ENCODE data around the gene LMNTD2.
A peak's percentile ranks its signal among the peaks of the same experiment; 100 is the strongest.

LMNTD2 gene

GRCh38 chr11:534396-535209, 25.9 kb downstream of the LMNTD2 start:
- Histone ChIP-seq H3K4me1 (no peaks in the 10 kb centered on the region), H3K27ac (peak overlapping the region; percentile 49)

DNA sequence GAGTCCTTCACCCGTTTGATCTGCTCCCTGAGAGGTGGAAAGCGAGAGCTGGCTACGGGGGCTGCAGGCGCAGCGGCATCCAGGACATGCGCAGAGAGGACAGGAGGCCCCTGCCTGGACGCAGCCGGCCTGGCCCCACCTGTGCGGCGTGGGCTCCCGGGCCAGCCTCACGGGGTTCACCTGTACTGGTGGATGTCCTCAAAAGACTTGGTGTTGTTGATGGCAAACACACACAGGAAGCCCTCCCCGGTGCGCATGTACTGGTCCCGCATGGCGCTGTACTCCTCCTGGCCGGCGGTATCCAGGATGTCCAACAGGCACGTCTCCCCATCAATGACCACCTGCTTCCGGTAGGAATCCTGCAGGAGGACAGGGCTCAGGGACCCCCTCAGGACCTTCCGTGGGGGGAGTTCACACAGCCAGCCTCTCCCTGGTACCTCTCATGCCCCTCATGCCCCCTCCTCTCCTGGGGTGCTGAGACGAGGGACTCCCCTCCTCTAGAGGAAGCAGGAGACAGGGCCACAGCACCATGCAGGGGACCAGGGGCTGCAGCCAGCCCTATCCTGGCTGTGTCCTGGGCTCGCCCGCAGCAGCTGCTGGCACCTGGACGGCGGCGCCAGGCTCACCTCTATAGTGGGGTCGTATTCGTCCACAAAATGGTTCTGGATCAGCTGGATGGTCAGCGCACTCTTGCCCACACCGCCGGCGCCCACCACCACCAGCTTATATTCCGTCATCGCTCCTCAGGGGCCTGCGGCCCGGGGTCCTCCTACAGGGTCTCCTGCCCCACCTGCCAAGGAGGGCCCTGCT, 26.7 kb downstream of the LMNTD2 start:
- TF ChIP-seq, protein P1, sequence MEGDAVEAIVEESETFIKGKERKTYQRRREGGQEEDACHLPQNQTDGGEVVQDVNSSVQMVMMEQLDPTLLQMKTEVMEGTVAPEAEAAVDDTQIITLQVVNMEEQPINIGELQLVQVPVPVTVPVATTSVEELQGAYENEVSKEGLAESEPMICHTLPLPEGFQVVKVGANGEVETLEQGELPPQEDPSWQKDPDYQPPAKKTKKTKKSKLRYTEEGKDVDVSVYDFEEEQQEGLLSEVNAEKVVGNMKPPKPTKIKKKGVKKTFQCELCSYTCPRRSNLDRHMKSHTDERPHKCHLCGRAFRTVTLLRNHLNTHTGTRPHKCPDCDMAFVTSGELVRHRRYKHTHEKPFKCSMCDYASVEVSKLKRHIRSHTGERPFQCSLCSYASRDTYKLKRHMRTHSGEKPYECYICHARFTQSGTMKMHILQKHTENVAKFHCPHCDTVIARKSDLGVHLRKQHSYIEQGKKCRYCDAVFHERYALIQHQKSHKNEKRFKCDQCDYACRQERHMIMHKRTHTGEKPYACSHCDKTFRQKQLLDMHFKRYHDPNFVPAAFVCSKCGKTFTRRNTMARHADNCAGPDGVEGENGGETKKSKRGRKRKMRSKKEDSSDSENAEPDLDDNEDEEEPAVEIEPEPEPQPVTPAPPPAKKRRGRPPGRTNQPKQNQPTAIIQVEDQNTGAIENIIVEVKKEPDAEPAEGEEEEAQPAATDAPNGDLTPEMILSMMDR (IDR thresholded peaks at IDR 0.05) = no peak
- H3K79me2 ChIP-seq = no peaks in the 10 kb centered on the region
- no peaks in the 10 kb centered on the region for H3K4me1 ChIP-seq
- H3K36me3 ChIP-seq (ENCODE audit: control insufficient read depth, insufficient read depth, low read length) = no peaks in the 10 kb centered on the region
- H3K9me3 ChIP-seq (ENCODE audit: control insufficient read depth, low read length) = no peaks in the 10 kb centered on the region
- no peak overlapping the region for H2AFZ ChIP-seq
- no peak overlapping the region for H3K27ac ChIP-seq
- peak overlapping the region; percentile 62 for H3K4me2 ChIP-seq (ENCODE audit: low read length)
- H3K4me3 ChIP-seq (ENCODE audit: low read depth, low read length) = no peak overlapping the region
- no peak overlapping the region for H3K9ac ChIP-seq
- no peaks in the 10 kb centered on the region for H3K27me3 ChIP-seq (ENCODE audit: control insufficient read depth, insufficient read depth, low read length)

More at GRCh38 chr11:534396-535209, 25.9 kb downstream of the LMNTD2 start:
- H3K4me2 ChIP-seq (ENCODE audit: low read length) = peak overlapping the region; percentile 62
- no peaks in the 10 kb centered on the region for H3K36me3 ChIP-seq (ENCODE audit: control insufficient read depth, insufficient read depth, low read length)
- H3K27me3 ChIP-seq (ENCODE audit: control insufficient read depth, insufficient read depth, low read length) = no peaks in the 10 kb centered on the region
- peak overlapping the region; percentile 25 for H2AFZ ChIP-seq
- H3K79me2 ChIP-seq = no peaks in the 10 kb centered on the region
- H3K9ac ChIP-seq = no peak overlapping the region
- H3K9me3 ChIP-seq (ENCODE audit: control insufficient read depth, low read length) = no peaks in the 10 kb centered on the region
- peak overlapping the region; percentile 58 for H3K4me3 ChIP-seq (ENCODE audit: low read depth, low read length)
- TF ChIP-seq, protein P1 (IDR thresholded peaks at IDR 0.05) = no peak

GRCh38 chr11:532986-533585, 27.5 kb downstream of the LMNTD2 start:
- no peak overlapping the region for H3K4me2 ChIP-seq (ENCODE audit: low read length)
- H3K9ac ChIP-seq = no peak overlapping the region
- TF ChIP-seq, protein P1 (IDR thresholded peaks at IDR 0.05) = no peak
- no peaks in the 10 kb centered on the region for H3K36me3 ChIP-seq (ENCODE audit: control insufficient read depth, insufficient read depth, low read length)
- no peaks in the 10 kb centered on the region for H3K9me3 ChIP-seq (ENCODE audit: control insufficient read depth, low read length)
- H3K4me1 ChIP-seq = no peaks in the 10 kb centered on the region
- H3K27me3 ChIP-seq (ENCODE audit: control insufficient read depth, insufficient read depth, low read length) = no peaks in the 10 kb centered on the region
- H3K27ac ChIP-seq = no peak overlapping the region
- H3K4me3 ChIP-seq (ENCODE audit: low read depth, low read length) = no peak overlapping the region
- H3K79me2 ChIP-seq = no peaks in the 10 kb centered on the region
- no peak overlapping the region for H2AFZ ChIP-seq

DNA sequence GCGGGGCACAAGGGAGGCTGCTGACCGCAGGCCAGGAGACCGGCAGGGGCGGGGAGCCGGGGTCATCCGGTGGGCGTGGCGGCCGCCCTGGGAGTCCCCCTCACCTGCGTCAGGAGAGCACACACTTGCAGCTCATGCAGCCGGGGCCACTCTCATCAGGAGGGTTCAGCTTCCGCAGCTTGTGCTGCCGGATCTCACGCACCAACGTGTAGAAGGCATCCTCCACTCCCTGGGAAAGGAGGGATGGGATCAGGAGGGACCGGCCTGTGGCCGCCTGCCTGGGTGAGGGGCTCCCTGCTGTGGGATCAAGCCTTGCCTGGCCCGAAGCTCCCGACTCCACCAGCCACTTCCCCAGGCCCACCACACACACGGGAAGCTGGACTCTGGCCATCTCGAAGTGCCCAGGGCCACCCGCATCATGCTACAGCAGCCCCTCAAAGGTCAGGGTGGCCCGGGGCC, 28.0 kb downstream of the LMNTD2 start:
- no peaks in the 10 kb centered on the region for H3K36me3 ChIP-seq (ENCODE audit: control insufficient read depth, insufficient read depth, low read length)
- H3K79me2 ChIP-seq = no peaks in the 10 kb centered on the region
- no peak overlapping the region for H3K27ac ChIP-seq
- TF ChIP-seq, protein P1 (IDR thresholded peaks at IDR 0.05) = no peak
- no peaks in the 10 kb centered on the region for H3K27me3 ChIP-seq (ENCODE audit: control insufficient read depth, insufficient read depth, low read length)
- H3K9me3 ChIP-seq (ENCODE audit: control insufficient read depth, low read length) = no peaks in the 10 kb centered on the region
- H3K4me2 ChIP-seq (ENCODE audit: low read length) = no peak overlapping the region
- no peak overlapping the region for H2AFZ ChIP-seq
- H3K9ac ChIP-seq = no peak overlapping the region
- no peaks in the 10 kb centered on the region for H3K4me1 ChIP-seq
- H3K4me3 ChIP-seq (ENCODE audit: low read depth, low read length) = no peak overlapping the region
